Germinal center (tissue), 1 donor: ENCODE data around the gene STK17A.
"Not testable (repeated sequence)": the region's sequence is repeated elsewhere in the genome, so short reads cannot be mapped to it uniquely, and the experiment has no call there.

Experiments
- DNase-seq: peaks from one replicate; pipeline ENCODE4 v3.0.0; 2012; ENCODE audit warnings: mixed read lengths, low spot score

Gene STK17A

GRCh38 chr7:43658718-43659548 lies 76.0 kb downstream of the STK17A start:
- no peak for DNase-seq

DNA sequence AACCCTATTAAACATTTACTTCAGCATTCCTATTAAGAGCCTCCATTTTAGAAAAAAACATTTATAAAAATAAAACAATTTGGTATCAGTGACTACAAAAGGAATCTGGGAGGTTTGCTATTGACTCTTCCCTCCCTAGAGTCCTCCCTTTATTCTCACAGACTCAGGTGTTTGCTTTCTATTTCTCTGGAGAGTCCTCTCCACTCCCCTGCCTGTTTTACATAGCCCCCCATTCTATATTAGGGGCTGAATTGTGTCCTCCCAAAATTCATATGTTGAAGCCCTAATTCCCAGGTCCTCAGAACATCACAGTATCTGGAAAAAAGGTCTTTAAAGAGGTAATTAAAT lies 76.6 kb downstream of the STK17A start:
- no peak for DNase-seq

DNA sequence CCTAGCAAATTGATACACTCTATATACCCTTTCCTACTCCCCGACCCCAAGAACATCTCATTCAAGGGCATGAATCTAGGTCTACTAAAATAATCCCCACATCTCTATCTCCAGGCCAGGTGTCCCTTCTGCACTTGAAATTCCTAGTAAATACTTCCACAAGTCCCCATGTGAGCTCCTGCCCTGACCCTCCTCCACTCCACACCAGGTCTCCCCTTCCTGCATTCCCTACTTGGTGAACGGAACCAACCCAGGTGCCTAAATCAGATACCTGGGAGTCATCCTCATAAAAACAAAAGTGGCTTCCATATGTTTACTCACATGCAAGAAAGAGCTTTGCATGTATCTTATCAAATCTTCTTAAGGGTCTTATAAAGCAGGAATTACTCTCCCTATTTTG lies 77.2 kb downstream of the STK17A start:
- no peak for DNase-seq

- DNase-seq, result no peak
Measured at GRCh38 chr7:43664681-43665080, 81.8 kb downstream of the STK17A start.

DNA sequence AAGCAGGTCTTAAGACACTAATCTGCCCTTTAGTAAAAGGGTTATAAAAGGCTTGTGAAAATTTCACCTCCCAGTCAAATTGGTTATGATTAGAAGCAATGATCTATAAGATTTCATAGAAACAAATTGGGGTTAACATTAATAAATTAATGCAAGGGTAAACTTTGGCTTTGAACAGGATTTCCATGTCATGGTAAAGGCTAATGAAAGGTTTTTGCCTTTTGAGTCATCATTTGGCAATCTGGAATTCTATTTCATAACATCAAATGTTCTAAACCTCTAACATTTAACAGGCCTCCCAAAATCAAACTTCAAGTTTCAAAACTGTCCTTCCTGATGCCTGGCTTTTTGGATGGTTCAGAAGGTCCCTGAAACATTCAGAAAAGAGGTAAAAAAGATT lies 84.0 kb downstream of the STK17A start:
- DNase-seq, result no peak

DNA sequence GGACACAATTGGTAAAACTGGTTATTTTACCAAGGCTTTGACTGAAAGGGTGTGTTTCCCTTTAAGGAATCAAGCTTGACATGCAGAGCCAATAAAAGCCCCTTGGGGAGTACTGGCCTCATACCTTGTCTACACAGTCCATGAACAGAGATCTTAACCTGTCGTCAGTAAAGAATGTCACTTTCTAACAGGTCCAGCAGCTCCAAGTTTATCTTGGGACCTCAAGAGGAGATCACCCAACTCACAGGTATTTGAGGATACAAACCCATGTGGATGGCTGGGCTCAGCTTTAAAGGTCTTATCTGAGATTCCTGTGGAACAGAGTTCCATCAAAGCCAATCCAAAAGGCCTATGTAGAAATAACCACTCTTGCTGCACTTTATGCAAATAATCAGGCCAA lies 85.1 kb downstream of the STK17A start:
- no peak for DNase-seq

- no peak for DNase-seq
Measured at GRCh38 chr7:43669286-43670081, 86.6 kb downstream of the STK17A start.

DNA sequence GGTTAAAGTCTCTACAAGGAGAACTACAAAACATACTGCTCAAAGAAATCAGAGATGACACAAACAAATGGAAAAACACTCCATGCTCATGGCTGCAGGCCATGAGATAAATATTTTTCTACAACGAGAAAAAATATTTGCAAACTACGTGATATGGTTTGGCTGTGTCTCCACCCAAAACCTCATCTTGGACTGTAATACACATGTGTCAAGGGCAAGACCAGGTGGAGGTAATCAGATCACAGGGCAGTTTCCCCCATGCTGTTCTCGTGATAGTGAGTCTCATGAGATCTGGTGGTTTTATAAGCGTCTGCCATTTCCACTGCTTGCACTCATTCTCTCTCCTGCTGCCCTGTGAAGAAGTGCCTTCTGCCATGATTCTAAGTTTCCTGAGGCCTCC lies 88.6 kb downstream of the STK17A start:
- DNase-seq, result no peak

- DNase-seq, result not testable (repeated sequence)
Measured at GRCh38 chr7:43673243-43673976, 90.5 kb downstream of the STK17A start.

GRCh38 chr7:43674559-43675436 lies 91.9 kb downstream of the STK17A start:
- no peak for DNase-seq
